ENCODE data around the gene RCAN3.
"Not testable (repeated sequence)": the region's sequence is repeated elsewhere in the genome, so short reads cannot be mapped to it uniquely, and the experiment has no call there.

The RCAN3 gene

GRCh38 chr1:24486331-24487065, 16.1 kb upstream of the RCAN3 start:
- no peak for DNase-seq

- no peak for DNase-seq
Observed at GRCh38 chr1:24487455-24487854, 15.2 kb upstream of the RCAN3 start.

GRCh38 chr1:24488159-24488558, 14.5 kb upstream of the RCAN3 start:
- DNase-seq = not testable (repeated sequence)

- no peak for DNase-seq
Observed at GRCh38 chr1:24489674-24490073, 13.0 kb upstream of the RCAN3 start.

GRCh38 chr1:24490101-24490781, 12.4 kb upstream of the RCAN3 start:
- DNase-seq = no peak

- no peak for DNase-seq
Observed at GRCh38 chr1:24491577-24492360, 10.9 kb upstream of the RCAN3 start.

GRCh38 chr1:24492935-24493334, 9.7 kb upstream of the RCAN3 start:
- DNase-seq = not testable (repeated sequence)

GRCh38 chr1:24493785-24494184, 8.9 kb upstream of the RCAN3 start:
- no peak for DNase-seq

GRCh38 chr1:24498589-24498988, 4.0 kb upstream of the RCAN3 start:
- no peak for DNase-seq

- no peak for DNase-seq
Observed at GRCh38 chr1:24500448-24501048, 2.1 kb upstream of the RCAN3 start.

GRCh38 chr1:24501371-24502064, 1.1 kb upstream of the RCAN3 start:
- peak; percentile 88 for DNase-seq

GRCh38 chr1:24502065-24502708, 449 bp upstream of the RCAN3 start:
- DNase-seq = peak; percentile 72

- no peak for DNase-seq
Observed at GRCh38 chr1:24503059-24503751, 569 bp downstream of the RCAN3 start.

GRCh38 chr1:24503870-24504523, 1.4 kb downstream of the RCAN3 start:
- no peak for DNase-seq

GRCh38 chr1:24504560-24504959, 1.9 kb downstream of the RCAN3 start:
- no peak for DNase-seq

- DNase-seq = no peak
Observed at GRCh38 chr1:24505816-24506215, 3.2 kb downstream of the RCAN3 start.

- DNase-seq = no peak
Observed at GRCh38 chr1:24506691-24507381, 4.2 kb downstream of the RCAN3 start.

- DNase-seq = no peak
Observed at GRCh38 chr1:24507405-24507804, 4.8 kb downstream of the RCAN3 start.

- DNase-seq = no peak
Observed at GRCh38 chr1:24508911-24509310, 6.3 kb downstream of the RCAN3 start.

GRCh38 chr1:24513706-24514105, 11.1 kb downstream of the RCAN3 start:
- no peak for DNase-seq

All from hematopoietic multipotent progenitor cell treated with erythropoietin and hydrocortisone succinate and interleukin-3 and kit ligand, for 4 days (in vitro differentiated cells).